ENCODE data around the gene TUSC1. TPM values are rescaled to one million over a fixed set of nuclear protein-coding genes. Genes with fewer than 3 reads are reported as not detected.

TUSC1 gene
- total RNA-seq (2022; extraction: Qiagen RNA extraction; ENCODE audit: low read depth): 4.3 to 7.1 TPM (median 6.2 TPM) in 5 replicates

GRCh38 chr9:25678147-25678666, at the start of gene TUSC1:
TUSC1 (minus strand) TSS chr9:25678444; CDS start chr9:25678312, 132 bp downstream.

All from A549 treated with GW870086 at 1 μM for 4 hours (cell line).